DOHH2 (cell line): Measurements from ENCODE around the gene MUSK.

Source experiments
- EZH2phosphoT487 ChIP-seq: fragments of 200-600 bp; sonication (generic); IDR thresholded peaks from 2 replicates; pipeline ENCODE4 v1.6.1; 2017; ENCODE audit warnings: borderline replicate concordance, mild to moderate bottlenecking, antibody characterized with exemption, low read length, moderate library complexity, mixed read lengths
- TF ChIP-seq, protein P1 (sequence below): fragments of 200-600 bp; sonication (generic); IDR thresholded peaks from one replicate; pipeline ENCODE4 v1.5.1; 2014; ENCODE audit warnings: antibody characterized with exemption, mild to moderate bottlenecking, low read depth, low read length; ENCODE audit not compliant: poor library complexity, severe bottlenecking

DNA sequence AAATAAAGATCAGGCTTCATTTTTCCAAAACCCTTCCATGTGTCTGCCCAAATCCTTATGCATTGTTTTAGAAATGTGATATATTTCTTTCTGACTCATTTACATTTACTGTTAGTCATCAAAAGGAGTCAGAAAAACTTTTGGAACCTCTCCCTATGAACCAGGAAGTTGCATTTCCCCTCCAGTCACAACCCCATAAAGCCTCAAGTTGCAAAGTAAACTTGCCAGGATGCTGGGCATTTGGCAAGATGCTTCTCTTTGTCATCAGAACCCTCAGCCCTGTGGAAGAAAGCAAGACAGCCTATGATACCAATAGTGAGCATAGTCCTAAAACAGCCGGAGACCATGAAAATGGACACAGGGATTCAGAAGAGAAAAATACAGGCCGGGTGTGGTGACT is 84.2 kb downstream of the MUSK start:
- TF ChIP-seq, protein P1, sequence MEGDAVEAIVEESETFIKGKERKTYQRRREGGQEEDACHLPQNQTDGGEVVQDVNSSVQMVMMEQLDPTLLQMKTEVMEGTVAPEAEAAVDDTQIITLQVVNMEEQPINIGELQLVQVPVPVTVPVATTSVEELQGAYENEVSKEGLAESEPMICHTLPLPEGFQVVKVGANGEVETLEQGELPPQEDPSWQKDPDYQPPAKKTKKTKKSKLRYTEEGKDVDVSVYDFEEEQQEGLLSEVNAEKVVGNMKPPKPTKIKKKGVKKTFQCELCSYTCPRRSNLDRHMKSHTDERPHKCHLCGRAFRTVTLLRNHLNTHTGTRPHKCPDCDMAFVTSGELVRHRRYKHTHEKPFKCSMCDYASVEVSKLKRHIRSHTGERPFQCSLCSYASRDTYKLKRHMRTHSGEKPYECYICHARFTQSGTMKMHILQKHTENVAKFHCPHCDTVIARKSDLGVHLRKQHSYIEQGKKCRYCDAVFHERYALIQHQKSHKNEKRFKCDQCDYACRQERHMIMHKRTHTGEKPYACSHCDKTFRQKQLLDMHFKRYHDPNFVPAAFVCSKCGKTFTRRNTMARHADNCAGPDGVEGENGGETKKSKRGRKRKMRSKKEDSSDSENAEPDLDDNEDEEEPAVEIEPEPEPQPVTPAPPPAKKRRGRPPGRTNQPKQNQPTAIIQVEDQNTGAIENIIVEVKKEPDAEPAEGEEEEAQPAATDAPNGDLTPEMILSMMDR: no peak
- no peak for TF ChIP-seq EZH2phosphoT487
